K562 (cell line): Measurements from ENCODE around the gene POLD1. TPM values are rescaled to one million over a fixed set of nuclear protein-coding genes. Genes with fewer than 3 reads are reported as not detected.
A peak's percentile ranks its signal among the peaks of the same experiment; 100 is the strongest.

Experiments
- ATF6 ChIP-seq: sonication (generic); formaldehyde crosslinking; IDR thresholded peaks from 2 replicates; pipeline ENCODE4 v1.4.0; 2020; ENCODE audit warnings: mild to moderate bottlenecking, missing genetic modification reagents
- MYC ChIP-seq, 2 experiments: fragments of 250-450 bp in 1 of 2; sonication (Bioruptor Pico) in 1 of 2; IDR thresholded peaks; 2 replicates each; pipeline versions ENCODE4 v1.5.1 to v1.6.1; 2012 to 2021; ENCODE audit warnings: low read depth in 2 of 2, borderline replicate concordance in 1 of 2, improper control_type of control experiment in 1 of 2, low read length in 1 of 2, mild to moderate bottlenecking in 1 of 2, moderate library complexity in 1 of 2
- NFIX ChIP-seq: fragments of 250-450 bp; sonication (Bioruptor Pico); IDR thresholded peaks from 2 replicates; pipeline ENCODE4 v1.4.0; 2020; ENCODE audit warnings: low read depth, mild to moderate bottlenecking, moderate library complexity
- RAD51 ChIP-seq: fragments of 450-650 bp; IDR thresholded peaks from 2 replicates; pipeline ENCODE4 v1.7.1; 2016; ENCODE audit warnings: low read depth, mild to moderate bottlenecking, borderline replicate concordance
- SMAD1 ChIP-seq: fragments of 150-350 bp; IDR thresholded peaks from 2 replicates; pipeline ENCODE4 v1.6.1; 2014; ENCODE audit warnings: low read length, low read depth; ENCODE audit not compliant: partially characterized antibody
- SMAD3 ChIP-seq: fragments of 450-650 bp; formaldehyde crosslinking; conservative IDR thresholded peaks from 2 replicates; pipeline ENCODE4 v1.4.0; 2020; ENCODE audit warnings: mild to moderate bottlenecking
- SP1 ChIP-seq: sonication (generic); formaldehyde crosslinking; IDR thresholded peaks from 2 replicates; pipeline ENCODE4 v1.8.1; 2022; ENCODE audit warnings: mild to moderate bottlenecking, missing genetic modification reagents
- TSHZ1 ChIP-seq: fragments of 250-450 bp; sonication (Bioruptor Pico); IDR thresholded peaks from 2 replicates; pipeline ENCODE4 v1.4.0; 2020; ENCODE audit warnings: mild to moderate bottlenecking, moderate library complexity
- ZBTB9 ChIP-seq: fragments of 450-650 bp; formaldehyde crosslinking; IDR thresholded peaks from 2 replicates; pipeline ENCODE4 v1.4.0; 2020; ENCODE audit warnings: mild to moderate bottlenecking, moderate library complexity
- ZFP91 ChIP-seq: sonication (generic); formaldehyde crosslinking; IDR thresholded peaks from 2 replicates; pipeline ENCODE4 v1.8.0; 2022; ENCODE audit warnings: mild to moderate bottlenecking, missing genetic modification reagents
- polyA plus RNA-seq, 8 experiments: library from polyadenylated mRNA; depleted of rRNA in 4 of 8; stranded (reverse) in 5 of 8; unstranded in 3 of 8; fragments of >200 nt; fragmentation: Nextera tagmentation in 2 of 8; fragmentation: Illumina TruSeq in 1 of 8; extraction: Ambion mirVana in 2 of 8; extraction: Trizol in 1 of 8; gene quantifications; 2 replicates each; pipeline versions ENCODE4 v1.2.1 to v1.2.3, GENCODE V29; 2011 to 2014; ENCODE audit warnings: inconsistent platforms in 1 of 8, missing spikeins in 1 of 8
- total RNA-seq, 7 experiments: library from RNA; depleted of rRNA in 6 of 7; stranded (reverse); fragments of >200 nt in 6 of 7; fragmentation: Illumina TruSeq in 2 of 7; extraction: Trizol in 2 of 7; gene quantifications; 2 replicates each; pipeline versions ENCODE4 v1.2.1 to v1.2.3, GENCODE V29; 2011 to 2021; ENCODE audit warnings: low replicate concordance in 1 of 7

The POLD1 gene
- total and polyA plus RNA-seq, 9 of the 15 experiments (the other 6 are each of a cell fraction or from before 2014, with no cell fraction given): 1.3 to 312 (median 47.8) TPM

- no peak for TF ChIP-seq SMAD1
- TF ChIP-seq ATF6 (CRISPR knock-in tag): no peak
- peak; percentile 60 for TF ChIP-seq SP1 (CRISPR knock-in tag)
- TF ChIP-seq TSHZ1 (CRISPR knock-in tag): no peak
- TF ChIP-seq MYC (IDR thresholded peaks at IDR 0.05; ENCODE audit: low read depth, low read length): peak; percentile 61
- TF ChIP-seq MYC (CRISPR knock-in tag; IDR thresholded peaks at IDR 0.05; ENCODE audit: borderline replicate concordance, low read depth): peak; percentile 80; the same call in 1 of the 2 replicates
- TF ChIP-seq SMAD3 (CRISPR knock-in tag): no peak; the same call in 1 of the 2 replicates
- TF ChIP-seq ZFP91: no peak
- no peak for TF ChIP-seq RAD51
- TF ChIP-seq ZBTB9: no peak
- TF ChIP-seq NFIX: no peak
Observed at GRCh38 chr19:50358483-50359327, 25.4 kb upstream of the POLD1 start (continued).
